NCI-H2029 treated with DMSO at 0.1 percent for 48 hours (cell line): ENCODE data around the gene APC2.

Experiments
- DNase-seq: peaks from one replicate; lab custom pipeline; 2025; lab: John Stamatoyannopoulos, UW

The APC2 gene

GRCh38 chr19:1446713-1447481 is 3.0 kb upstream of the APC2 start:
- DNase-seq: no peak

- DNase-seq: no peak
Measured at GRCh38 chr19:1447504-1447903, 2.4 kb upstream of the APC2 start.

- no peak for DNase-seq
Measured at GRCh38 chr19:1447944-1448343, 2.0 kb upstream of the APC2 start.

- DNase-seq: no peak
Measured at GRCh38 chr19:1450735-1451731, 1.1 kb downstream of the APC2 start.

DNA sequence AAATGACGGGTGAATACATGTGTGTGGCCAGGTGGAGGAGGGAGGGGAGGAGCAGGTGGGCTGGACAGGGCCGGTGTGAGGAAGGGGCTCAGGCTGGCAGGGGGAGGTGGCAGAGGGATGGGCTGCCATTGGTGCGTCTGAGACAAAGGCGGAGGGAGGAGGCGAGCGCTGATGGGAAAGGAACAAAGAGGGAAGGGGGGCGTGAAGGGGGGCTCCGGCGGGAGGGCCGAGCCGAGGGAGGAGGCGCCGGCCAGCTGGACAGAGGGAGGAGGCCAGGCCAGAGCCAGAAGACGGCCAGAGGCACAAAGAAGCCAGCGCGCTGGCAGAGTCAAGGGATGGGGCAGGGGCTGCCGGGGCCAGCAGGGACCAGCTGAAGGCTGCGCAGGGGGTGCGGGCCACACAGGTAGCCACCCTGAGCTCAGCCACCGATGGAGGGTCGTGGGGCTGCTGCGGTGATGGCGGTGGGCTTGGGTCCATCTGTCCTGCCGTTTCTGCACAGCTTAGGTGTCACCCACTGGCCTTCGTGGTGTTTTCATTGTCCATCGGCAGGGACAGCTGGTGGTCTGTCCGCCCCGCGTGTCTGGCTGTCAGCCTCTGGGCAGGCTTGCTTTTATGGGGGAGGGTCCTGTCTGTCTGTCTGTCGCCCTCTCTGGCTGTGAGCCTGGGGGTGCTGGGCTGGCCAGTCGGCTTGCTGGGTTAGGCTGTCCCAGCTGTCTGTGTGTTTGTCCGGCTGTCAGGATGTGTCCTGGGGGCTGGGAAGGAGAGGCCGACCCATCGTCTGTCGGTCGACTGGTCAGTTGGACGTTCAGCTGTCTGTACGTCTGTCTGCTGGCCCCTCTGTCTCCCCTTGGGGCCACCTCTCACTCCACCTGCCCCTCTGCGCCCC is 2.2 kb downstream of the APC2 start:
- no peak for DNase-seq

- DNase-seq: no peak
Measured at GRCh38 chr19:1452802-1453524, 3.0 kb downstream of the APC2 start.

DNA sequence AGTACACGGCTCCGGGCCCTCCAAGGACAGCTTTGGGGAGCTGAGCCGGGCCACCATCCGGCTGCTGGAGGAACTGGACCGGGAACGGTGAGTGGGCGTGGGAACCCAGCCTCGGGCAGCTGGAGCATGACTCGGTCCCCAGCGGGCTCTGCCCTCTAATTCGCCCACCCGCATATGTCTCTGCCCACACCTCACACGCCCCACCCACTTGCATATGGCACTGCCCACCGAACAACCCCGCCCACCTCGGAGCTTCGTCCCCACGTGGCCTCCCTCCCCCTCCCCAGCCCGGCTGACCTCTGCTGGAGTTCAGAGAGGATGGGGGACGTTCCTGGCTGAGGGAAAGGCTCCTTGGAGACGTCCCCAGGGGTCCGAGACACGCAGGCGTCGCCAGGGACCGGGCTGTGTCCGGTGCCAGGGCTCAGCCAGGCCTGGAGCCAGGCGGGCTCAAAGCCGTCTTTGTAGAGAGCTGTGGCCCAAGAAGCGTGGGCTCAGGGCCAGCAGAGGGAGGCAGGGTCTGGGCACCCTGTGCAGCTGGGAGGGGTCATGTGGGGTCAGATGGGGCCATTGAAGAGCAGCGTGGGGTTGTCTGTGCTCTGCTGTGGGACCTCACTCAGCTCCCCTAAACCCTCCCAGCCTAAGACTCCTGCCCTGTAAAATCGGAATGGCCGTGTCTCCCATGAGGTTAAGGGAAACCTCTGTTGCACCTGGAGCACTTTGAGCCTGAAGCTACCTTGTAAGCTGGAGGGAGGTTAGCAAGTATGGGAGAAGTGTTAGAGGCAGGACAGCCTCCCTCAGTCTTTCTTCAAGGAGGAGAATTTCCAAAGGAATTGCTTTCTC is 3.8 kb downstream of the APC2 start:
- no peak for DNase-seq

DNA sequence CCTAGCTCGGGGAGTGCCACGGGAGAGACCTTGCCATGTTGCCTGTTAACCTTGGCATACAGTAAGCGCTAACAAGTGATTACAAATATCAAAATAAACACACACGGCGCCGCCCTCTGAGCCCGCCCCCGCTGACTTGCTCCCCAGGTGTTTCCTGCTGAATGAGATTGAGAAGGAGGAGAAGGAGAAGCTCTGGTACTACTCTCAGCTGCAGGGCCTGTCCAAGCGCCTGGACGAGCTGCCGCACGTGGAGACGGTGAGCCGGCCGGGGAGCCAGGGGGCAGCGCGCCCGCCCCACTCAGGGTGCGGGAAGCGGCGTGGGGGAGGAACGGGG is 5.0 kb downstream of the APC2 start:
- DNase-seq: peak; percentile 24

- DNase-seq: peak; percentile 90
Measured at GRCh38 chr19:1455336-1456120, 5.6 kb downstream of the APC2 start.

DNA sequence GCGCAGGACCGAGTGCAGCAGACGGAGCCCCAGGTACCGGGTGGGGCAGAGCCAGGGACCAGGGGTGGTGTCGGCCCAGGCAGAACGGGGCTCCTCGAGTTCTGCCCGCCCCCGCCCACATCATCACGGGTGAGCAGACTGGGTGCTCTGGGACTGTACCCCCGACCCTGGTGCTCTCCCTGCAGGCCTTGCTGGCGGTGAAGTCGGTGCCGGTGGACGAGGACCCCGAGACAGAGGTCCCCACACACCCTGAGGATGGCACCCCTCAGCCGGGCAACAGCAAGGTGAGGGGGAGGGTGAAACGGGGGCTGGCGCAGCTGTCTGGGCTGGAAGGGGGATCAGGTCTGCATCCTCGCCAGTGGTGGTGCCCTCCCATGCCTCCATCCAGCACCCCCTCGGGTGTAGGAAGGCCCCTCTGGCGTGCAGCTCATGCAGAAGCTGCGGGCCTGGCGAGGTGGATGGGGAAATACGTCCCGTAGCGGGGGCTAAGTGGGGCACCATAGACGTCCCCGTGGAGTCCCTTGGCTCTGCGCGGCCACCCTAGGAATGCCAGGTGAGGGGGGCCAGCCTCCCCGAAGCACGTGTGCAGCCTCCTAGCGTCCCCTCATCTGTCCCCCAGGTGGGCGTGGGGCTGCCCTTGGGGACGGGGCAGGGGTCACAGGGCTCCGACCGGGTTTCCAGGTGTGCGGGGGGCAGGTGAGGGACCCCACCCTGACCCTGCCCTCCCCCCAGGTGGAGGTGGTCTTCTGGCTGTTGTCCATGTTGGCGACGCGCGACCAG is 6.4 kb downstream of the APC2 start:
- no peak for DNase-seq

DNA sequence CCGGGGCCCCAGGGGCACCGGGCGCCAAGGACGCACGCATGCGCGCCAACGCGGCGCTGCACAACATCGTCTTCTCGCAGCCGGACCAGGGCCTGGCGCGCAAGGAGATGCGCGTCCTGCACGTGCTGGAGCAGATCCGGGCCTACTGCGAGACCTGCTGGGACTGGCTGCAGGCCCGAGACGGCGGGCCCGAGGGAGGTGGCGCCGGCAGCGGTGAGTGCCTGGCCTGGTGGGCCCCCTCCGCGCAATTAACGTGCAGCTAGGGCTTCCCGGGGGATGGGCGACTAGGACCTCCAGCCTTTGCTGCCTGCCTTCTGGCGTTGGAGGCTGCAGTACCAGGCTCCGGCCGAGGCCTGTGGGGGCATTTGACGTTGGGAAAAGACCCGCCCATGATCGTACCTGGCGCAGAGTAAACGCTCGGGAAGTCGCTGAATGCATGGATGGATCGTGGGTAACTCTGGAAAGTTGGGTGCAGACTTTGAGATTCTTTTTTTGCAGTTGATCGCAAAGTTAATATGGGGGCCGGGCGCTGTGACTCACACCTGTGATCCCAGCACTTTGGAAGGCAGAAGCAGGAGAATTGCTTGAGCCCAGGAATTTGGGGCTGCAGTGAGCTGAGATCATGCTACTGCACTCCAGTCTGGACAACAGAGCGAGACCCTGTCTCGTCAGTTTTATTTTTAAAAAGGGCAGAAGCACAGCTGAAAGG is 7.3 kb downstream of the APC2 start:
- no peak for DNase-seq

DNA sequence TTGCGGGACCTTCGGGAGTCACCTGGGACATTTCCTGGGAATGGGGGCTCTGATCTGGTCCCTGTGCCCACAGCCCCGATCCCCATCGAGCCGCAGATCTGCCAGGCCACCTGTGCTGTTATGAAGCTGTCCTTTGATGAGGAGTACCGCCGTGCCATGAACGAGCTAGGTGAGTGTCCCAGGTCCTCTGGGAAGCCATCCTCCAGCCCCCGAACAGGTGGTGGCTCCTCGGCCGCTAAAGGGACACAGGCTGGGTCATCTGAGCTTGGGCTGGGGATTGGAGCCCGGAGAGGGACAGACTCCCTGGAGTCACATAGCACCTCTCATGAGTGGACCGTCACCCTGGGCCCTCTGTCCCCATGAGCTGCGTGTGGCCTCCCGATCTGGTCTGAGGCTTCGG is 8.0 kb downstream of the APC2 start:
- no peak for DNase-seq

GRCh38 chr19:1459479-1459878 is 9.6 kb downstream of the APC2 start:
- DNase-seq: no peak

DNA sequence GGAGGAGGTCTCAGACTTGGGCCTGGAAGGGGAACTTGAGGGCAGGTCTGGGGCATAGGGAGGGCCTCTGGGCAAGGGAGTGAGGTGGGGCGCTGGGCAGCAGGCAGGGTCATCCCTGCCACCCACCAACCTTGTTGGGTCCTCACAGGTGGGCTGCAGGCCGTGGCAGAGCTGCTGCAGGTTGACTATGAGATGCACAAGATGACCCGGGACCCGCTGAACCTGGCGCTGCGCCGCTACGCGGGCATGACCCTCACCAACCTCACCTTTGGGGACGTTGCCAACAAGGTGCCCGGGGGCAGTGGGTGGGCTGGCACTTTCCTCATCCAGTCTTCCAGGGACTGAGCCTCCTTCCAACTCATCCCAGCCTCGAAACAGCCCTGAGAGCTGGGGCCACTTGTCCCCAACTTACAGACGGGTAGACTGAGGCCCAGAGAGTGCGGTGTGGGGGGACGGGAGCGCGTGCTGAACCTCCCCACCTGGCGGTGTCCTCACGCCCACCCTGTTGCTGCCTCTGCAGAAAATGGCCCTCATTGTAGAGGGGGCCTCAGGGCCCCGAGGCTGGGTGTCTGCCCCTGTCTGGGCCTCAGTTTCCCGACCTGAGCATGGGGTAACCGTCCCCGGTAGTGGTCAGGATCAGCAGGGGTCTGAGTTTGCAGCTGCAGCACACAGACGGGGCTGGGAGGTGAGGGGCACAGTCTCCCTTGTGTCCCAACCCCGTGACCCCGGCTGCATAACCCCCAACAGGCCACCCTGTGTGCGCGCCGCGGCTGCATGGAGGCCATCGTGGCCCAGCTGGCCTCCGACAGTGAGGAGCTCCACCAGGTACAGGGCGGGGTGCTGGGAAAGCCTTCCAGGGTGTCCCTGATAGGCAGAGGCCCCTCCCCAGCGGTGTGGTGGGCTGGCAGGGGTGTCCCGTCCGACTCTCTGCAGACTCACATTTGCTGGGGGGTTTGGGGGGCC is 10.4 kb downstream of the APC2 start:
- DNase-seq: no peak

DNA sequence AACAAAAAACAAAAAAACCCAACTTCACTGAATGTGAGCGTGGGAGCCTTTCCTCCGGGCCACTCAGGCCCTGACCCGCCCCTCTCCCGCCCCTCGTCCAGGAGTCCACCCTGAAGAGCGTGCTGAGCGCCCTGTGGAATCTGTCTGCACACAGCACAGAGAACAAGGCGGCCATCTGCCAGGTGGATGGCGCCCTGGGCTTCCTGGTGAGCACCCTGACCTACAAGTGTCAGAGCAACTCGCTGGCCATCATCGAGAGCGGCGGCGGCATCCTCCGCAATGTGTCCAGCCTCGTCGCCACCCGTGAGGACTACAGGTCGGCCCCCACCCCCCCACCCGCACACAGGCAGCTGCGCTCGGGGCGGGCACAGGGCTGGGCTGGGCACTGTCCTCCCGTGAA is 11.9 kb downstream of the APC2 start:
- no peak for DNase-seq

- no peak for DNase-seq
Measured at GRCh38 chr19:1465191-1466016, 15.5 kb downstream of the APC2 start.
